Renal pelvis (tissue), 4 donors: ENCODE measurements around the gene MYOM1. TPM values are rescaled to one million over a fixed set of nuclear protein-coding genes. Genes with fewer than 3 reads are reported as not detected.

Experiments used
- DNase-seq: peaks from one replicate; pipeline ENCODE4 v3.0.0-alpha.2; 2013
- polyA plus RNA-seq, 3 donors: library from polyadenylated mRNA; unstranded; fragments of 120-200 nt; gene quantifications; one replicate each; pipeline ENCODE4 v1.2.1, GENCODE V29; 2013; ENCODE audit not compliant: insufficient read length in 3 of 3

The MYOM1 gene
- polyA plus RNA-seq, 3 donors: 7.8 to 8.9 (median 8.7) TPM

DNA sequence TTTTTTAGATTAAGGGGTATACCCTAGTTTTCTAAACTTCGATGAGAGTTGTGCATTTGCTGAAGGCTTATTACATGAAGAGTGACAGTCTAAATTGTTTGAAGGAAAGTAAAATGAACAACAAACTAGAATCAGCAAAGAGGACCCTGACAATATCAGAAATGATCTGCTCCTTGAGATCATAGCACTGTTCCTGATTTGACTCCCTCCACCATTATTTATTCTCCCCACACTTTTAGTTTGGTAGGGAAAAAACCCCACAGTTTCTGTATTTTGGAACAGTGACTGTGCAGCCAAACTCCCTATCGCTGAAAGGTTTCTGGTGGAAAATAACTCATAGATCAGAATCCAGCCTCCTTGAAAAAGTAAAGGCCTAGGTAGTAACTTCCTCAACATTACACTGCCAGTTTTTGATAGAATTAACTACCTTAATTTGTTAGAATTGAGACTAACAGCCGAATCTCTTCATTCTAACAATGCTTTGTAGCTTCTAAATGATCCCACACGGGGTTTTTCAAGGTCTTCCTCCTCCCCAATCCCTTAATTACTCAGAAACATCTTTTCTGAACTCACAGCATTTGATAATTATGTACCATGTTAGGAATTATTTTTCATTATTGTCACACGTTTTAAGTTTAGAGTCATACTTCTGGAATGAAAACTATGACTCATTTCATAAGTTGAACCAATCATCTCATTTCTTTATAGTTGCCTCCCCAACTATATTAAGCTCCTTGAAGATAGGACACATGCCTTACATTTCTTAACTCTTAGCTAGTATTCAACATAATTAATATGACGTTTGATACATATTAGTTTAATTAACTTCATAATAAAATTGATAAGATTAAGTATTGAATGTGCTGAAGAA lies 30.7 kb upstream of the MYOM1 start:
- DNase-seq: no peak

DNA sequence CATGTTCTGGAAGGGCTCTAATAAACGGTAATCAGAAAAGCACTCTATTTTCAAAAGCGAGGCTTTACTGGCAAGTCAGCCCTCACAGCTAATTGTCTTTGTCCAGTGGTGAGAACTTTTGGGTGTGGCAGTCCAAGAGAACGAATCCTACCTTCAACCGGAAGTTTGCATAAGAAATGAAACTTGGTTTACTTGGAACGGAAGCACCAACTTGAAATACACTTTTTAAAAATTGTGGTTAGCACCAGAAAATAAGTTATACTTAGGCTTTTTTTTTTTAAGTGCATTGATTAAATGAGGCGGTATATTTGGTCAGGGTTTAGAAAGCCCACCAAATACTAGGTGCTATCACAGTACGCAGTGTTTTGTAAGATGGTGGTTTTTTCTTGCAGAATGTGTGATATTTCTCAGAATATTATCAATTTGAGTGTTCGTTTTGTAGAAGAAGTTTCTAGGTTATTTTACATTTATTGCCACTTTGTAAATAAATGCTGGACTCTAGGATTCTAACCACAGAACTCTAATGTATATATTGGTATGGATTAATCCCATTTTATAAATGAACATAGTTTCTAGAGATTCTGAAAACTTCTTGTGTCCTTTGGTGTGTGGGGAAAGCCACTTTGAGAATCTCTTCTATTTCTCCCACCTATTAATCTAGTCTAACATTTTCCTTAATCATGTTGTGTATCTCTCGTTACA lies 29.0 kb upstream of the MYOM1 start:
- DNase-seq: no peak

DNA sequence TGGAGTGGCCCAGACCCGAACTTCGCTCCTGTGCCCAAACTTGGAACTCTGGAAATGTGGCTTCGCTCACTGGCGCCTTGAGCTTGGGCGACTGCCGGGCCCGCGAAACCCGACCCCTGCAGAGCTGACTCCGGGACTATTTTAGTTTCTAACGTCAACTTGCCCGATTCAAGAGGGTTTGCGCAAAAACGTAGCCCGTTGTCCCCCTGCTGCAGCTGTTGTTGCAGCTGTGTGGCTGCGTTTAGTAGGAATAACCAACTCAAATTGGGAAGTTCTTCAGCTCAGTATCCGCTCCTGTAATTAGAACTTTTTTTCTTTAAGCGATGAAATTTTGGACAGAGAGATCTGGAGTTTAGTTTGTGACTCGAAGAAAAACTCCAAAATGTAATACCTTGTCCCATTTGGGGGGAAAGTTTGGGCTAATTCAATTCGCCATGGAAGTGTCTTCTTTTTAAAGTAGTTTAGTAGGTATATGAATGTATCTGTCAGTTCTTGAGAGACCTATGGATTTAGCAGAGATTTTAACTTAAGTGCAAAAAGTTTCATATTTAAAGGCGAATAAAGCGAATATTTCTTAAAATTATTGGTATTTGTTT lies 28.4 kb upstream of the MYOM1 start:
- DNase-seq: peak; percentile 75

DNA sequence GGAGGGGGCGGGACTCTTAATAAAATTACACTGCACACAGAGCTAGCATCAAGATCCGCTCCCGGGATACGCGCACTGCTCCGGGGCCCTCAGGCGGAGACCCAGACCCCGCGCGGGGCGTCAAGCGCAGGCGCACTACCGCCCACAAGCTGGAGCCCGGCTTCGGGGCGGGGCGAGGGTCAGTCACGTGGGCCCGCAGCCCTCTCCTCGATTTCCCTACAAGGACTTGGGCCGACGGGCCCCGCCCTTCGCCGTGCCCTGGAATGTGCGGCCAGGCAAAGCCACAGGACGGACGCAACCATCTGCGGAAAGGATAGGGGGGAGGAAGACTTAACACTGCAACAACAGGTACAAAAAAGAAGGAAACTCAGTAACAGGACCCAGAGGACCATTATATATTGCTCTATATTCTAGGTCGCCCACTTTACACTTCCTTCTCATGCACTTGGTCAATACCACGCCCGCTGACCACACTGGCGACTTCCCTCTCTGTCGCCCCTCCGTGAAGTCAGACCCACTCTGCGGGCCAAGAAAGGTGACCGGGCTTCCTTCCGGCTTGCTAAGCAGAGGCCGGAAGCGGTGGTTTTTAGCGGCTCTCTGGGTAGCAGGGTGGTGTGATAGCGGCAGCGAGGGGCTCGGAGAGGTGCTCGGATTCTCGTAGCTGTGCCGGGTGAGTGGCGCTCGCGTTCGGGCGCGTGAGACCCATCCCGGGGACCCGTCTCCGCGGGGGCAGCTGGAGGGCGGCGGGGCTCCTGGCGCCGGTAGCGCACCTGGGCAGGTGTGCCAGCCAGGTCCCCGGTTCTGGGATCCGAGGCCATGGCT lies 27.7 kb upstream of the MYOM1 start, which contains the start of gene MYL12A:
Gene MYL12A (plus strand): TSS at position 562 of the 822 bp plus-strand sequence. CDS start 5,447 bp downstream, outside the sequence.
- DNase-seq: peak; percentile 98

DNA sequence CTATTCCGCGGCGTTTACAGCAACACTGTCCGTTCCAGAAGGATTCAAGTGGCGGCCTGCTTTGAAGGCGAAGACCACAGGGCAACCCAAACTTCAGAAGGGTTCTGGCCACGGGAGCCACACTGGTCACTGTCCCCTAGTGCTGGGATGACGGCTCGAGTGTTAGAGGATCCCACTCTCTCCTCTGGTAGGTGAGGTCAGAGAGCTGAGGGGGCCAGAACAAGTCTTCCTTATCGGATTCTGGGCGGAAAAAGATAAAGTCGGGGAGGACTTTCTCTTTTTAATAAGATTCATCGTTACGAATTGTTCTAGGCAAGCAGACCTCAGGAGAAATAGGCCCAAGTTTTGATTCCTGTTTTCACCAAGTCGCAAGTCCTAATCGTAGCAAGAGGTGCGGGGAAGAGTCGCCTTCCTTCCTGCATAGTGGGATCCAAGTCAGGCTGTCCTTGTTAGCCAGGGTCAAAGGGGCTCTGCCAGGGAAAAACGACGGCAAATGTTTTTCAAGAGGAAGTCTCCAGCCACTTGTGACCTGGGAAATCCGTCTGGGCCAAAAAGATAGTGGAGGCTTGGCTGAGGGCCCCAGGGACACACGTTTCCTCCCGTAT lies 27.0 kb upstream of the MYOM1 start:
- no peak for DNase-seq

DNA sequence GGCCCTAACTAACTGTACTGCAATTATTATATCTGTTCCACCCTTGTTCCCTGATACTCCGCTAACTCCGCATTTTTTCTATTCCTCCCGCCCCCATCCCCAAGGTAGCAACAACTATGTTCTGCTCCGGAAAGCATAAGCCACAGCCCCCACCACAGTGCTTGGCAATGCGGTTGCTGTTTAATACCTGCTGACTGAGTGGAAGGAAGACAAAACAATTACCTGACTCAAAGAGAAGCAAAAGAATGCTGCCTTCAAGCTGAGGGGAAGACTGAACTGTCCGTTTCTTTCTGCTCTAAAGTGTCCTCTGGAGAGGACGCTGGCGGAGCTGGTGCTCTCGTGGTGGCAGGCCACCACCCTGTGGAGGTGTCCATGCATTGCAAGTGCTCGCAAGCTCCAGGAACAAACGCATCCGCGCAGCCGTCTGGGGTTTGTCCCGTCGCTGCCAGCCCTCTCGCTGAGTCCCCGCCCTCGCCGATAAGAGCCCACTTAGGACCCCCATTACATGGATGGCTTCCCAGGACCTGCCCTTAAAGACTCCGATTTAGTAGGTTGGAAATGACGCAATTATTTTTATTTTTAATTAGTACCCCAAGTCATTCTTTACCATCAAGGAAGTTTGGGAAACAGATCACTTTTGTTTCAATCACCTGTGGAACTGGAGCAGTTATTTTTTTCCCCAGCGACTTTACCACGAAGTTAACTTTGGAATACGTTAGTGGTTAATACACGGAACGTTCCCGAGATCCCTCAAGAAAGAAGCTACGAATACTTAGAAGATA lies 26.3 kb upstream of the MYOM1 start:
- peak; percentile 91 for DNase-seq

DNA sequence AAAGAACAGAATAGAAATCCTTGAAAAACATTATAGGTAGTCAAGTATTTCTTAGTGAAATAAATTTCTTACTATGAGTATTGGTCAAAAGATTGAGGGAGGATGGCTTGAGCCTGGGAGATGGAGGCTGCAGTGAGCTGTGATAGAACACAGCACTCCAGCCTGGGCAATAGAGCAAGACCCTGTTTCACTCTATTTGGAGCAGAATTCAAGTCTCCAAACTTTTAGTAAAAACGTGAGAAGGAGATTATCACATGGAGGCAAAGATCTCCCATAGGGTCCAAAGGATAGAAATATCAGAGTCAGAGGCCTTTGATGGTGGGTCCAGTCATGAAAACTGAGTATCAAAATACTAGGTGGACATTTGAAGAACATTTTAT lies 25.4 kb upstream of the MYOM1 start:
- DNase-seq: no peak

DNA sequence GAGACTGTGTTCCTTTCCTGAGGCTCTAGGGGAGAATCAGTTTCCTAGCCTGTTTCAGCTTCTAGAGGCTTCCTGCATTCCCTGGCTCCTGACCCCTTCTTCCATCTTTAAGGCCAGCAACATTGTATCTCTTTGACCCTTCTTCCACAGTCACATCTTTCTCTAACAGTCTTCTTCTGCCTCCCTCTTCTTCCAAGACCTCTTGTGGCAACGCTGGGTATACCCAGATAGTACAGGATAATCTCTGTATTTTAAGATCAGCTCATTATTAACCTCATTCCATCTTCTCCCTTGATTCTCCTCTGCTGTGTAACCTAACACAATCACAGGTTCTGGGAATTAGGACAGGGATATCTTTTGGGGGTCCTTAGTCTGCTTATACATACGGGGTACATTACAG lies 19.0 kb upstream of the MYOM1 start:
- no peak for DNase-seq

DNA sequence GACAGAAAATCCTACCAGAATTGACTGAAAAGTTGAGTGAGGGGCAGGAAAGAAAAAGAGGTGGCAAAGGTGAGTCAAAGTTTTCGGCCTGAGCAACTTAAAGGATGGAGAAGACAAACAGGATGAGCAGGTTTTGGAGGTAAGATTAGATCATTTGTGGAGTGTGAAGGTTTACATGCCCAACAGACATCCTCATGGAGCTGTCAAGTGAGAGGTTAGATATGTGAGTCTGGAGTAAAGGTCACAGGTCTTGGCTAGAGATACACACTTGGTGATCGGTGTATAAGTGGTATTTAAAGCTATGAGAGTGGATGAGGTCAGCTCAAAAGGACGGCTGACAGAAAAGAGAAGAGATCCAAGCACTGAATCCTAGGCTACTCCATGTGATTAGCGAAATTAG lies 16.7 kb upstream of the MYOM1 start:
- no peak for DNase-seq

DNA sequence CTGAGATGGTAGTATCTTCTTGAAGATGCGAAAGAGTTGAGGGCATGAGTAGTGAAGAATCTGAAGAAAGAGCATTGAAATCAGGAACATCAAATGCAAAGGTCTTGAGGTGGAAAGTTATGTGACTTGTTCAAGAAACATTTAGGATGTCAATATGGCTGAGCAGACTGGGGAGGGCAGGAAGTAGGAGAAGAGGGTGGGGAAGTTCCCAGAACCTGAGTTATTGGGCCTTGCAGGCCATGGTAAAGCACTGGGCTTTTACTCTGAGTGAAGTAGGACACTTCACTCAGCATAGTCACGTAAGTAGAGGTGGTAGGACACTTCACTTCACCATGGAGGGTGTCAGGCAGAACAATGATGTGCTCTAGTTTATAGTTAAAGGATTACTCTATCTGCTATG lies 16.1 kb upstream of the MYOM1 start:
- DNase-seq: no peak

DNA sequence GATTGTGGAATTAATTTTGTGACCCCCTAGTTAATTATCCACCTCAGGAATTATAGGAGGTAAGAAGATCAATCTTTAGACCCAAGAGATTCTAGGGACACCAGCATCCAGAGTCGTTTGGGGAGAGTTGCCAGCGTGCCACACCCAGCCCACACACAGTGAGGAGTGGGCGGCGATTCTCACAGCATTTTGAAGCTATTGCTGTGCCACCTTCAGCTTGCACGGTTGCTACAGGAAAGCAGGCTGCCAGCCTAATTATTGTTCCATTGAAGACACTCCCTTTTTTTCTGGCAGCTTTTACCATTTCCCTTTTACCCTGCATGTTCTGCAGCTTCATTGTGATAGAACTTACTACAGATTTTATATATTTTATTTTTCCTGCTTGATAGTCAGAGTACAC lies 14.7 kb upstream of the MYOM1 start:
- DNase-seq: no peak

DNA sequence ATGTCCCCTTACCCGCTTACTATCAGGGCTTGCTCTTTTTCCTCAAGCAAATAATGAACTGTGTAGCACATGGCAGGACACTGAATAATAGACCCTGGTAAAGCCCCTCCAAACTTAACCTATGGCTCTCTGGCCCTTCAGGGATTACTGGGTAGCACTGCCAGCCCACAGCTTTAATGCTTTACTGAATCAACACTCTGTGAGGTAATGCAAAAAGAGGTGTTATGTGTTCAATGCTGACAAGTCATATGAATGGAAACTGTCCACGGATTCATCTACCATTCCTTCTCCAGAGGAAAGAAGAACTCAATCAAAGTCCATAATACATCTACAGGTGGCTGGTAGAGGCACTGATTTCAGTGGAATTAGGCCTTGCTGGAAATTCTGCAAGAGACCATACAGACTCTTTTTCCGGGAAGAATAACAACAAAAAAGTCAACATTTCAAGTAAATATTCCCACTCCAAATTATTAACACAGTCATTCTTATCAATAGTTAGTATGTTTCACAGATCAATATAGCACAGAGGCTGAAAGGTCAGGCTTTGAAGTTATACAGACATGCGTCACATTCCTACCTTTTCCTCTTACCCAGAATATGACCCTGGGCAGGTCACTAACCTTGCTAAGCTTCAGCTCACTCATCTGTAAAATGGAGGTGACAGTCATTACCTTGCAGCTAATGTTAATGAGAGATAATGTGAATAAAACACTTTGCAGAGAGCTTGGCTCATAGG lies 13.8 kb upstream of the MYOM1 start:
- no peak for DNase-seq

DNA sequence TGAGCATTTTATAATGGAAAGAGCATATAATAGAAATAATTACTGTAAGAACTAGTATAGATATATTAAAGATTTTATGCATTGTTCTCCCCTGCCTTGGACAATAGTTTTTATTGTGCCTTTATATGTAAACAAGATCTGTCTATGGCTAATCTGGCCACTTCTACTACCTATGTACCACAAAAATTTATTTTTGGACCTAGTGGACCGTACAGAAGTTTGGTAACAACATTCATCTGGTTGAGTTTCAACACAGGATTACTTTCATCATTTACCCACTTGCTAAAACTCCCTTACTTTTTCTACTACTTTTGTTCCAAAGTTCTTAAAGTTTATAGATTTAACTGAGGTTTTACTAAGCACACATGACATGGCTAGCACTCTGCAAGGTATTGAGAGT lies 13.2 kb upstream of the MYOM1 start:
- no peak for DNase-seq

DNA sequence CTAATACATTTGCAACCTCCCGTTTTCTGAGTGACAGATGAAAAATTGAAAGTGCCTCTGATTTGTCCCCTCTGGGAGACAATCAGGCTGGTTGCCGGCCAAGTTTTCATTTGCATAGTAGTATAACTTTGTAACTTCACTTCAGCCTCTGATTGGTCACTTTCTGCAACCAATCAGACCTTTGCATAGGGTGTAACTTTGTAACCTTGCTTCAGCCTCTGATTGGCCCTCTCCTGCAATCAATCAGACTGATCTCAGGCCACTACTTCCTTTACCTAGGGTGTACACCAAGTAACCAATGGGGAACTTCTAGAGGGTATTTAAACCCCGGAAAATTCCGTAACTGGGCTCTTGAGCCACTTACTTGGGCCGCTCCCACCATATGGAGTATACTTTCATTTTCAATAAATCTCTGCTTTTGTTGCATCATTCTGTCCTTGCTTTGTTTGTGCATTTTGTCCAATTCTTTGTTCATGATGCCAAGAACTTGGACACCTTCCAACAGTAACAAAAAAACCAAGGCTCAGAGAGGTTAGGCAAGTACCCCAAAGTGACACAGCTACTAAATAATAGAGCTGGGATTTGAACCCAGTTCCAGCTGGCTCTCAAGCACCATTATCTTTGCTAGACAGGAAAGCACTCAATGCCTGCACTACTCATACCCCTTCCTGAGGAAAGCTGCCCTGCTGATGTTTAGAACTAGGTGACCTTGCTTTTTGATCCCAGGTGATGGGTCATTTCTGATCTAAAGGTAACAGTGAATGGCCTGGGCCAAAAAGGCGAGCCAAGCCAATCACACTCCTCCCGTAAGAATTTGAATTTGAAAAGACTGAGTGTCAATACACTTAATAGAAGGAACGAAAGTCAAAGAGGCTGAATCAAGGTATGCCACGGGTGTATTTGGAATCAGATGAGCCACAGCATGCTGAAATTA lies 10.9 kb upstream of the MYOM1 start:
- DNase-seq: no peak

DNA sequence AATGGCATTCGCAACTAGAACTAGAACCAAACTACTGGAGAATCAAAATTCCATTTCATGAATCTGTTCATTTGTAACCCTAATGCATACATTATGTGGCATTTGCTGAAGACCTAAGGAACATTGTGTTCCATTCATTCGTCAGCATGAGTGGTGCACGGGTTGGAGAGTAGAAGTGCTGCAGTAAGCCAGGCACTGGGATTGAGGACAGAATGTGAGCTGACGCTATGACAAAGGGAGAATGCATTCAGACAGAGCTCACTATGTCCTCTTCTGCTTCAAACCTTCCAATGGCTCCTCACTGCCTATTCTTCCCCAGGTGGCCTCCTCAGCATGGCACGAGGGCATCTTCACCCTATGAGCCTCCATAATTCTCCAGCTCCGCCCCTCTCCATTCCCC lies 6.3 kb upstream of the MYOM1 start:
- no peak for DNase-seq

DNA sequence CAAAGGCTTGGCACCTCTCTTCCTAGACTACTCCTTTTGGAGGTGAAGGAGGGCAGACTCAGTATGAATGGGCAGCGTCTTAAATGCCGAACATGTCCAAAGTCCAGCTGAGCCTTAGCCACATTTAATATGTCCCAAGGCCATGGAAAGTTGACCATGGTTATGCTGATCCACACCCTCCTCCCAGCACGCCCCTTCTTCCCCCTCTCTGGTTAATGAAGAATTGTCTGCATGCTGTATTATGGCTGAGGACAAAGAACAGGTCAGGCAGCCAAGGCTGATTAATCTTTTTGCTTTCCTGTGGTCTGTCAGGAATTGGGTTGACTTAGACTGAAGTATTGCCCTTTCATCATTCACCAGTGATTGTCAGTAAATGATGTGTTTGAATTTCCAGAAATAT lies 5.8 kb upstream of the MYOM1 start:
- no peak for DNase-seq

DNA sequence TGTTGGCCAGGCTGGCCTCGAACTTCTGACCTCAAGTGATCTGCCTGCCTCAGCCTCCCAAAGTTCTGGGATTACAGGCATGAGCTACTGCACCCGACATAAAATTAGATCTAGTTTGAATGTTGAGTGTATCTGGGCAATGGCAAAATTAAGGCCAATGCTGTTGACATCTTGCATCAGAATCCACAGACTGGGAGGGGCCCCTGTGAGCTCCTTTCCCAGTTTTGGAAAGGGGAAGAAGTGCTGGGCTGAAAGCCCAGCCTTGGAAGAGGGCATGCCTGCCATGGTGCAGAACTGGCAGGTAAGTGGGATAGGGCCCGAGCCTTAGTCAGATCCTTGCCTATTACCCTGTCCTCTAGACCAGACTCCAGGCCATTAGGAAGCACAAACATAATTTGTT lies 4.5 kb upstream of the MYOM1 start:
- DNase-seq: no peak

DNA sequence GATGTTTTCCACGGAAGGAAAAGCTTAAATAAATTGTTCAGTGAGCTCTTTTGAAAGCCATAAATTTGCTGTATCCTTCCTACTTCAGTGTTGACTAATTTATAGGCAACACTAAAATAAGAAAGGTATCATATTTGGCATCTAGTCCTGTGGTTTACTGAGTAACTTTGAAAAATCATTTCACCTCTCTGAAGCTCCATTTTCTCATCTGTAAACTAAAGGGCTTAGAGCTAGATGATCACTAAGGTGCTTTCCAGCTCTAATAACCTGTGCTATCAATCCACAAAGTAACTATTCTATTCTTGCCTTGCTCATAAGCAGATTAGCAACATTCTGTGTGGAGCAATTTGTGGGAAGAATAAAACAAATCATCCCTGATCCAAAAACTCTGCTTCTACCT lies 3.6 kb upstream of the MYOM1 start:
- DNase-seq: no peak

DNA sequence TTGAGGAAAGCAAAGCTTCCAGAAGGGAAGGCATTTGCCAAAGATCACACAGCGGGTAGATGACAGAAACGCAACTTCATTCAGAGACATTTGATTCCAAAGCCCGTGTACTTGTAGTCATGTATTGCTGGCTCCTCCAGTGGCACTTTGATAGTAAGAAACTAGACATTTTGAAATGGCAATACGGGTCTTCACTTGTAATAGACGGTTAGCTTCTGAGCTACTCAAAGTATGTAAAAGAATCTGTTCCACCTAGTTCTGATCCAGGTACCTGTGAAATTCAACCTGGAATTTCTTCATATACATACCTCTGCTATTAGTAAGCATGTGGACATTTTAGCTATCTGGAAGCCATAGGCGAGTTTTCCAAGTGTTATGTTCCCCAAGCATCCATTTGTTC lies 1.7 kb upstream of the MYOM1 start:
- no peak for DNase-seq
